Glomerular endothelial cell (primary cell): Measurements from ENCODE around the gene WBP1L. TPM values are rescaled to one million over a fixed set of nuclear protein-coding genes. Genes with fewer than 3 reads are reported as not detected.
"Not testable (repeated sequence)": the region's sequence is repeated elsewhere in the genome, so short reads cannot be mapped to it uniquely, and the experiment has no call there.

ENCODE experiments used
- DNase-seq: peaks from one replicate; pipeline ENCODE4 v3.0.0-alpha.2; 2011; ENCODE audit warnings: low read depth, low spot score; ENCODE audit errors: extremely low read depth
- total RNA-seq: library from RNA; depleted of rRNA; stranded (reverse); fragments of >200 nt; gene quantifications from 2 replicates; pipeline ENCODE4 v1.2.3, GENCODE V29; 2015

The WBP1L gene
- total RNA-seq, 1 donor from 2014 or later: 101 TPM

- no peak for DNase-seq
Measured at GRCh38 chr10:102758240-102758932, 14.6 kb downstream of the WBP1L start.

- DNase-seq: not testable (repeated sequence)
Measured at GRCh38 chr10:102758933-102759262, 15.2 kb downstream of the WBP1L start.

DNA sequence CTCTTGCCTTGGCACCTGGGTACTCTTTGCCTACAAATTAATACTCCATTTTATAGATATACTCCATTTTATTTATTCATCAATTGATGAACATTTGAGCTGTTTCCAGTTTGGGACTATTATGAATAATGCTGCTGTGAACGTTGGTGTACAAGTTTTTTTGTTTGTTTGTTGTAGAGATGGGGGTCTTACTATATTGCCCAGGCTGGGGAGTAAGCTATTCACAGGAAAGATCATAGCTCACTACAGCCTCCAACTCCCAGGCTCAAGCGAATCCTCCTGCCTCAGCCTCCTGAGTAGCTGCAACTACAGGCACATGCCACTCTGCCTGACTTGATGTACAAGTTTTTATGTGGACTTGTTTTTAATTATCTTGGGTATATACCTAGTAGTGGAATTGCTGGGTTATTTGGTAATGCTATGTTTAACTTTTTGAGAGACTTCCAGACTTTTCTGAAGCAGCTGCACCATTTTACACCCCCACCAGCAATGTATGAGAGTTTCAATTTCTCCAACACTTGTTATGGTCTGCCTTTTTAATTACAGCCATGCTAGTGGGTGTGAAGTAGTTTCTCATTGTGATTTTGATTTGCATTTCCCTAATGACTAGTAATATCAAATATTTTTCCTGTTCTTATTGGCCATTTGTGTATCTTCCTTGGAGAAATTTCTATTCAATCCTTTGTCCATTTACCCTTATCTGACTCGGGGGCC is 15.9 kb downstream of the WBP1L start:
- DNase-seq: no peak

GRCh38 chr10:102761981-102762380 is 18.2 kb downstream of the WBP1L start:
- no peak for DNase-seq

DNA sequence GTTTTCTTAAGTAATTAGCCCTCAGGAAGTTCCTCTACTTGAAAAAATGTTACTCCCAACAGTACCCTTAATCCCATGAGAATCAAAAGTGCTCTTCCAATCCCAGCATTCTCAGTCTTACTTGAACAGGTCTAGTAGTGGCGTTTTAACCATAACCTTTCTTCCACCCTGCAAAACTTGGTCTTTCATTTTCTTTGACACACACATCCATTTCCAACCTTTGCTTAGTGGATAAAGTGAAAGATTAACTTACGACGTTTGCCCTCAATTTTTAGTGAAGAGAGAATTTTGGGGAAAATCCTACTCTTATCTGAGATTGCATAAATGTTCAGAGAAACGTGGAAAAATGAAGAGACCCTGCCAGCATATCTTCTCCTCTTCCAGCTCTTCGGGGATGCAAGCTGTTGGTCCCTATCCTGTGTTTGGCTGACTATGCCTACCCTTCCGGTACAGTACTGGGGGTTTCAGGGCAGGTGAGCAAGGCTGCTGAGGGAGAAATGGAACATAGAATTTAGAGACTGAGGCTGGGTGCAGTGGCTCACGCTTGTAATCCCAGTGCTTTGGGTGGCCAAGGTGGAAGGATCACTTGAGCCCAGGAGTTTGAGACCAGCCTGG is 18.8 kb downstream of the WBP1L start:
- no peak for DNase-seq

GRCh38 chr10:102763037-102763607 is 19.4 kb downstream of the WBP1L start:
- DNase-seq: no peak

DNA sequence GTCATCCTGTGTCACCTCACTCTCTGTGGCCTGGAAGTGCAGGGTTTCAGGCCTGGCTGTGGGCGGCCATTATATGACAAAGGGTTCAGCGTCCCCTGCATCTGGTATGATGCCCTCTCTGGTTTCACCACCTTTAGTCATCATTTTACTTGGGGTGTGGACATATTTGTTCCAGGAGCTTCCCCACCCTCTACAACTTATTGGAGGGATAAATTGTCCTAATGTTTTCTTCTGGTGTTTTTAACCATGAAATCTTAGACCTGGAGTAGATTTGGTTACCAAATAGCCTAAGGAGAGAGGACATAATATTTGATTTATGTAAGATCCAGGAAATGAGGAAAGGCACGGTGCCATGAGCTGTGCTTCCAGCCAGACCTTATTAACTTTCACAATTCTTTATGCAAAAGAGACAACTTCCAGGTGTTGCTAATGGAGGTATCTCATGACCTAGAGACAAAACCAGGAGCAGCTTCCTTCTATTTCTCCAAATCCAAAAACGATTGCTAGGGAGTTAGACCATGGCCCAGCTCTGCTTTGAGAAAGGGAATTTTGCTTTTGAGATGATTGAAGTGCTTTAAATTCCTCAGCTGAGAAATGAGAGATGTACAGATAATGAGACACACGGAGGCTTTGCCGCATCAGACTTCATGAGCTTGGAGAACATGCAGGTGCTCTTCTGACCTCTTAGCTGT is 20.9 kb downstream of the WBP1L start:
- no peak for DNase-seq

DNA sequence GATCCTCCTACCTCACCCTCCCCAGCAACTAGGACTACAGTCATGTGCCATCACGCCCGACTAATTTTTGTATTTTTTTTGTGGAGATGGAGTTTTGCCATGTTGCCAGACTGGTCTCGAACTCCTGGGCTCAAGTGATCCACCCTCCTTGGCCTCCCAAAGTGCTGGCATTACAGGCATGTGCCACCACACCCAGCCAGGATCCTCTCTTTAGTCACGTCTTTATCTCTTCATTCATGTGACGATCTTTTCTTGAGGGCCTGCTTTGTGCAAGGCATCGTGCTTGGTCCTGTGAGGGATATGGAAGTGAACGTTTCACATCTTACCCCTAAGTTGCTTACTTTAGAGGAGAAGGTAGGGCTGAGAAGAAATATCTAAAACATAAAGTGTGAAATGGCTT is 21.6 kb downstream of the WBP1L start:
- no peak for DNase-seq

DNA sequence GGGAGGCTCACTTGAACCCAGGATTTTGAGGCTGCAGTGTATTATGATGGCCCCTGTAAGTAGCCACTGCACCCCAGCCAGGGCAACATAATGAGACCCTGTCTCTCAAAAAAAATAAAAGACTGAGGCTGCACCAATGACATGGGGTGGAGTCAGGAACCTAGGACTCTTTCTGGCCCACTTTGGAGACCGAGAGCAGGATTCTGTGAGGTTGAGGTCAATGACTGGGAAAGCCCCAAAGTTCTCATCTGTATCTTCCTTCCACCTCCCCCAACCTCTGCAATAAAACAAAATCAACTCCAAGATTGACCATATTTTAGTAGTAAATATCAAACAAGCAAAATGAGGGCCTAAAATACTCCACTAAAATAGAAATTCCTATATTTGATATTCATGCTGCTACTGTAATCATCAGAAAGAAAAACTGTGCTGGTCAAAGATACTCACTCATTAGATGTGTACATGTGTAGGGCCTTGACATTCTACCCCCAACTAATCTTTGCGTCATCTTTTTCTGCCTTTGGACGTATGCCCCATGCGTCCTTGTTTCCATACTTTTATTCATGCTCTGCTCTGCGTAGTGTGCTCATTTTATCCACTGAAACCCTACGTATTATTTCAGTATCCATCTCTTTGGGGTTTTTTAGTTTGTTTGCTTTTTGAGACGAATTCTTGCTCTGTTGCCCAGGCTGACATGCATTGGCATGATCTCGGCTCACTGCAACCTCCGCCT is 23.8 kb downstream of the WBP1L start:
- no peak for DNase-seq

DNA sequence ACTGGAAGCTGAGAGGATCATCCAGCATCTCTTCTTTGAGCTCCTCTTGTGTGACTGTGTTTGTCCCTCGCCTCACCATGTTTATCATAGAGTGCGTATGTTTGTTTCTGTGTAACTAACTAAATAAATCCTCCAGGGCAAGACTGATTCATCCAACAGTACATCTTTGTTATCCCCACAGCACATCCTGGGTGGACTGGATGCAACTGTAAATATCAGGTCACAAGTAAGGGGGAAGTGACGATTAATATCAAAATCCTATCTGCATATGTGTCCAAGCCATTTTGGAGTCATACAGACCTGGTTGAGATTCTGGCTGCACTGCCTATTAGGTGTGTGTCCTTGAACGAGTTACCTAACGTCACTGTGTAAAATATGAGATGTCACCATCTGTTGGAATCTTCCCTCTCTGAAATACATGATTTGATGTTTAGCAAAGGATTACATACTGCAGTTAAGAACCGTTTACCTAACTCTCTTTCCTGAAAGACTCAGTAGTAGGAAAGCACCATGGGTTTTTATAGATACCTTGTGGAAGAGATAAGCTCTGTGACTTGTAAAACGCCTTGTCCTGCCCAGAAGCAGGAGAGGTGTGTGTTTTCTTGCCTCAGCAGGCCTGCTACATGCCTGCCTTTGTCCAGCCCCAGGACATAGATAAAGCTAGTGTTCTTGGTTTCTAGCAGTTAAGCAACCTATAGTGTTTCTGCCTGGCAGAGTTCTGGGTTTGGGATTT is 25.8 kb downstream of the WBP1L start:
- DNase-seq: no peak

GRCh38 chr10:102770108-102770482 is 26.3 kb downstream of the WBP1L start:
- no peak for DNase-seq

DNA sequence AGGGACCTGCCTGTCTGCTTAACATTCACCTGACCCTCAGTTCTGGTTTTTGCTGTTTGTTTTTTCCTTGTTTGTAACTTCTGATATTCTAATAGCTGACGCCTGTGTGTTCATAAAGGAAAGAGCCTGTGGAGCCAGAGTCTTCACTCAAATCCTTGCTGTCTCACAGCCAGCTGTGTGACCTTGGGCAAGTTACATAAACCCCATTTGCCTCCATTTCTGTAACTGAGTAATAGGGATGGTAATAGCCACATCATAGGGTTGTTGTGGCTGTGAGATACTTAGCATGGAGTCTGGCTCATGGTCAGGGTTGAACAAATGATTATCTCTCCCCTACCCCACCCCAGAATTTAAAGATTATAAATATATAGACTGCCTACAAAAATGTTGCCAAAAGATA is 27.0 kb downstream of the WBP1L start:
- no peak for DNase-seq

GRCh38 chr10:102773320-102773719 is 29.6 kb downstream of the WBP1L start:
- DNase-seq: no peak

- DNase-seq: no peak
Measured at GRCh38 chr10:102773986-102774385, 30.2 kb downstream of the WBP1L start.

DNA sequence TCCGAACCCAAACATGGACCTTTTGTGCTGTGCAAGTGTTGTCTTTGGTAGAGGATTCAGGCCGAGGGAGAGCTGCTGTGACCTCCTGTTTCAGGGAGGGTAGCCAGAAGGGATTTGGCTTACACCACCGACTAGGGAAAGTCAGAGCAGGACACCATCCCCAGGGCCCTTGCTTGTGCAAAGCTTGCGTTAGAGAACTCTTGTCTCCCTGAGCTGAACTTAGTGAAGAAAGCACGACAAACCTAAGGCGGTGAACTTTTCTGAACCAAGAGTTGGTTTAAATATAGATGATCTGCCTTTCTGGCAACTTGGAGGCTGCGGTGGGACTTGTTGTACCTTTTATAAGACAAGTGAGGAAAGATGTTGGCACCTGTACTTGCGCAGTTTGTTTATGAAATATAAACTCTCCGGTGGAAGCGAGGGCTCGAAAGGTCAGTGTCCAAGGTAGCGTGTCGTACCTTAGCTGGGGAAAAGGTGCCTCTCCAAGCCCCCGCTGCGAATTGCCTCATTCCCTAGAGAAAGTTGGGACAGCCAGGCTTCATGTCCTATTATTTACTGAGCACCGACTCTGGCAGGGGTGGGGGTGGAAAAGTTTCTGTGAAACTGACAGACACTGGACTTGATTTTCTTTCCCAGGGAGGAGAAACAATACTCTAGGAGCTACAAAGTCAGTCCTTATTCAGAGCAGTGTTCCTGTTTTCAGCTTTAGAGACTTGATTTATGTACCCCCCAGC is 31.6 kb downstream of the WBP1L start:
- no peak for DNase-seq

DNA sequence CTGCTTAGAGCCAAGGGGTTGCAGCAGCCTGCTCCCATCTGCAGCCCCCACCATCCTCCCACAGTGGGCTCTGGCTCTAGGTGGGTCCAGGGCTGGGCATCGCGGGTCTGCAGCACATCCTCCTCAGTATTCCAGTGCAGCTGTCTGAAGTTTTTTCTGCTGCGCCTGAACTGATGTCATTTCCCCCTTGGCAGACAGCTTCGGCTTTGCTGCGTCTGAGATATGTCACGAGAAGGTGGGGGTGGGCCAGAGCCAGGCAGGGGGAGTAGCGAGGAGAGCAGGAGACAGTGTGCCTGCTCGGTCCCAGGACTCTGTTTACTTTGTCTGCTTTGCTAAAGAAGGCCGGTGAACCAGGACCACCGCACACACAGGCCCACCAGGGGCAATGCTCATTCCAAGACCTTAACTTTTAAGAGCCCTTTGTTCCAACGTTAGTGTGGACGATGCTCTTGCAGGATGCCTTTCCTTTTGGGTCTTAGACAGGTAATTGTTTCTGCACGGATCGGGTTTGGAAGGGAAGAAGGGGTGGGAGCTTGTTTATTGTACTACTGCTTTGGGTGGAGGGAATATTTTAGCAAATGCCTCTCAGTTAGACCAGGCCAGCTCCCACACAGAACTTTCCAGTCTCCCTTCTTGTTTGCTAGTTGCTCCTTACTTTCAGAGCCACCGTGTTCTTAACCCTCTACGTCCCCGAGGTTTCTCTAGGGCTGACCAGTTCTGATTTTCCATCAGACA is 32.4 kb downstream of the WBP1L start:
- DNase-seq: no peak

DNA sequence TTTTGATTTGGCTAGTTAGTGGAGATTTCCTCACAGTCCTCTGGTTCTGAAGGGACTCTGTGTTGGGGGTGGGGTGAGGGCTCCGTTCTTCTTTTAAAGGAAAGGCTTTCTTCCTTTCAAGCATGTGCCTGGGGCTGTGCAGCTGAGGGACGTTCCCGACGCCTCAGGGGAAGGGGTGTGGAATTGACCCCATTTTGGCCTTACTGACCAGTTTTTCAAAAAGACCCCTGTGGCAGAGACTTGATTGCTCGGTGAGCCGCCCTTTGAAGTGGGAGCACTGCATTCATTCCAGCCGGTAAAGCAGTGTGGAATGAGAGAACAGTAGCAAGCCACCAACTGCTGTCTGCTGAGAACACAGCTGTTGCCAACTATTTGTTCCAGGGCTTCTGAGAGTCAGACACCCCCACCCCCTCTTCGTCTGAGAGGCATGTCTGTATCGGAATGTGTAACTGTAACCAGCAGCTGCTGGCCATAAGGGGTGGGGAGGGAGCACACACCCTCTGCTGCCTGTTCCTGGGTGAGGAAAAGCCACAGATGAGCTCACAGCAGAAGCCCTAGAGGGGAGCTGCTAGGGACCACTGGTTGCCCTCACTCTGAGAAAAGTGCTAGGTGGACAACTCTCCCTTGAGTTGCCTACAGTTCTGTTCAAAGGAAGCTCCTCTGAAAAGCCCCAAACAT is 33.2 kb downstream of the WBP1L start:
- no peak for DNase-seq
